ENCODE results near the gene APPL2.

- no peak for TF ChIP-seq CTCF (IDR thresholded peaks at IDR 0.05)
- TF ChIP-seq POLR2A (IDR thresholded peaks at IDR 0.05) = no peak
Observed at GRCh38 chr12:105239304-105239703, 3.3 kb upstream of the APPL2 start.

All from thyroid gland (tissue), 4 donors.